DLD1 (cell line): ENCODE measurements around the gene SYNGAP1.
"Not testable (repeated sequence)": the region's sequence is repeated elsewhere in the genome, so short reads cannot be mapped to it uniquely, and the experiment has no call there.

Experiments used
- in situ Hi-C: cut with HindIII; loops from 2 replicates; pipeline ENCODE4 v1.10.0; 2017; ENCODE audit warnings: low sequenced_read_pairs

The SYNGAP1 gene

DNA sequence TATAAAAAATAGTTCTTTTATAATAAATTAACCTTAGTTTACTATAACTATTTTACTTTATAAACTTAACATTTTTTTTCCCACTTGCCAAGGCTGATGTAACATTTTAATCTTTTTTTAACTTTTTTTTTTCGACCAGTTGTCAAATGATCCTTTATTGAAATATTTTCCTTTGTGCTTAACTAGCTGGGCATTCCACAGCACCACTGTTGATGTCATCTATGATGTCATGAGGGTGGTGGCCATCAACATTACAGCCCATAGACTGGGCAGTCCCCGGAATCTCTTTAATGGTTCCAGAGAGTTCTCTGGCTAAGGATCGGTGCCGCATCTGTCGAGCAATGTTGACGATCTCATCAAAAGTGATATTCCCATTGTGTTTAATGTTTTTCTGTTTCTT is 20.0 kb upstream of the SYNGAP1 start:
- in situ Hi-C loops: not testable (repeated sequence)

- in situ Hi-C loops: no loop called here
Observed at GRCh38 chr6:33404884-33405283, 15.0 kb upstream of the SYNGAP1 start.

- in situ Hi-C loops: no loop called here
Observed at GRCh38 chr6:33405386-33405940, 14.4 kb upstream of the SYNGAP1 start.

DNA sequence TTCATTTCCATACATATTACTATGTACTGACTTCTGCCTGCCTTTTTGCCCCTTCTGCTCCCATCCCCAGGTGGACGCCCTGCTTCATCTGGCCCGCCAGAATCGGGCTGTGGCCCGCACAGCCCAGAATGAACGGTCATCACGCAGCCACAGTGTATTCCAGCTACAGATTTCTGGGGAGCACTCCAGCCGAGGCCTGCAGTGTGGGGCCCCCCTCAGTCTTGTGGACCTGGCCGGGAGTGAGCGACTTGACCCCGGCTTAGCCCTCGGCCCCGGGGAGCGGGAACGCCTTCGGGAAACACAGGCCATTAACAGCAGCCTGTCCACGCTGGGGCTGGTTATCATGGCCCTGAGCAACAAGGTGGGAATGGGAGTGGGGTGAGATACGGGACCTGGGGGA is 13.7 kb upstream of the SYNGAP1 start:
- in situ Hi-C loops: no loop called here

DNA sequence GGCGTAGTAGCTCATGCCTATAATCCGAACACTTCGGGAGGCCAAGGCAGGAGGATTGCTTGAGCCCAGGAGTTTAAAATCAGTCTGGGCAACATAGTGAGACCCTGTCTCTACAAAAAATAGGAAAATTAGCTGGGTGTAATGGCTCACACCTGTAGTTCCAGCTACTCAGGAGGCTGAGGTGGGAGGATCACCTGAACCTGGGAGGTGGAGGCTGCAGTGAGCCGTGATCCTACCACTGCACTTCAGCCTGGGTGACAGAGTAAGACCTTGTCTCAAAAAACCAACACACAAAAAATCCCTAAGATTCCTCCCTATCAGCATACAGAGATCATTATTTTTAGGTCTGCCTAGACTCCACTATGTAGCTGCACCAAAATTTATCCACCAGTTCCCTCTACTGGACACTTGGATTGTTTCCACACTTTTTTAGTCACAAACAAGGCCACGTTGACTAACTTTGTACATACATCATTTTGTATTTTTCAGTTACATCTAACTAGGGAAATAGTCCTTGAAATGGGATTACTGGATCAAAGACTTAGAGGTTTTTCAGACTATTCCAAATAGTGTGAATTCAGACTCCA is 12.6 kb upstream of the SYNGAP1 start:
- in situ Hi-C loops: no loop called here

GRCh38 chr6:33410050-33410710 is 9.7 kb upstream of the SYNGAP1 start:
- in situ Hi-C loops: no loop called here

DNA sequence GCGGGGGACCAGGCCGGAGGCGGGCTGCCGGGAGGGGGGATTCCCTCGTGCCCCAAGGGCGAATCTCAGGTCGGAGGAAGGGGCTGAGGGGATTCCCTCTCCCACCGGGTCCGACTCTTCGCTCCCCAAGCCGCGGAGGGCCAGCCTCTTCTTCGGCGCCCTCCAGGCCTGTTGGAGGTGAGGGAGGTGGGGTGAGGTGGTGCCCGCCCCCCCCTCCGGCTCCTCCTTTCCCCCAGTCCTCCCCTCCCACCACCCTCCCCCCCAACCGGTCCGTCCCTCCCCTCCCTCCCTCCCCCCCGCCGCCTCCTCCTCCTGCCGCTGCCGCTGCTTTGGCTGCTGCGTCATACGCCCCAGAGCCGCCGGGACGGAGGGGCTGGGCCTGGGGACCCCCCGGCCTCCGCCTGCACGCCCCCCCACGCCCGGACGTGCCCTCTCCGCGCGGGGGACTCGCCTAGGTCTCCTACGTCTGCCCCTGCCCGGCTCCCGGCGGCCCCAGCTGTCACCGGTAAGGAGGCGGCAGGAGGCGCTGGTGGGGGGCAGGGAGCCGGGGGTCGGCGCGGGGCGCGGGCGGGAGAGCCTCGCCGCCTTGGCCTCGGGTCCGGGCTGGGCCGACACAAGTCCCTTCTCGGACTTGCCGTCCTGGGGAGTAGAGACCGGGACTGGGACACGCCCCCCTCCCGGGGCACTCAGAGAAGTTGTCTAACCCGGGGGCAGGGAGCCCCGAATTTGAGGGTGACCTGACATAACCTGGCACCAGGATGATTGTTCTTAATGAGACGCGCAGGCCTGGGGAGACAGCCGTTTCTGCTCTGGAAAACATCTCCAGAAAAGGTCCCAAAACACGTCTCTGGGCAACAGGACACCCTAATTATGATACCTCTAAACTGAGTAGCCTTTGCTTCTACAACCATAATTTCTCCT is 8.9 kb upstream of the SYNGAP1 start, which contains the start of gene PHF1:
TSS of gene PHF1 (plus strand) at position 304 of the 921 bp plus-strand sequence. CDS start 1,250 bp downstream, outside the sequence.
- in situ Hi-C loops: no loop called here

DNA sequence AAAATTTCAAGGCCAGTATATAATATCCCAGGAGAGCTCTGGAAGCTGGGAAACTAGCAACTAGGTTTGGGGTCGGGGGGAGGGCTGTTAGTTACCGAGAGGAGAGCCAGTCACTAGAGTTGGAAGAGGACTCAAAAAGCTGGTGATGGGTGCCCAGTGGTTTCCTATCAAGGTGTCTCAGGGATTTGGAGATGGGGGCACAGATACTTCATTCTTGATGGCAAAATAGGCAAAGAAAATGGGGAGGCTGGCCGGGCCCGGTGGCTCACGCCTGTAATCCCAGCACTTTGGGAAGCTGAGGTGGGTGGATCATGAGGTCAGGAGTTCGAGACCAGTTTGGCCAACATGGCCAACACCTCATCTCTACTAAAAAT is 8.2 kb upstream of the SYNGAP1 start:
- in situ Hi-C loops: no loop called here

DNA sequence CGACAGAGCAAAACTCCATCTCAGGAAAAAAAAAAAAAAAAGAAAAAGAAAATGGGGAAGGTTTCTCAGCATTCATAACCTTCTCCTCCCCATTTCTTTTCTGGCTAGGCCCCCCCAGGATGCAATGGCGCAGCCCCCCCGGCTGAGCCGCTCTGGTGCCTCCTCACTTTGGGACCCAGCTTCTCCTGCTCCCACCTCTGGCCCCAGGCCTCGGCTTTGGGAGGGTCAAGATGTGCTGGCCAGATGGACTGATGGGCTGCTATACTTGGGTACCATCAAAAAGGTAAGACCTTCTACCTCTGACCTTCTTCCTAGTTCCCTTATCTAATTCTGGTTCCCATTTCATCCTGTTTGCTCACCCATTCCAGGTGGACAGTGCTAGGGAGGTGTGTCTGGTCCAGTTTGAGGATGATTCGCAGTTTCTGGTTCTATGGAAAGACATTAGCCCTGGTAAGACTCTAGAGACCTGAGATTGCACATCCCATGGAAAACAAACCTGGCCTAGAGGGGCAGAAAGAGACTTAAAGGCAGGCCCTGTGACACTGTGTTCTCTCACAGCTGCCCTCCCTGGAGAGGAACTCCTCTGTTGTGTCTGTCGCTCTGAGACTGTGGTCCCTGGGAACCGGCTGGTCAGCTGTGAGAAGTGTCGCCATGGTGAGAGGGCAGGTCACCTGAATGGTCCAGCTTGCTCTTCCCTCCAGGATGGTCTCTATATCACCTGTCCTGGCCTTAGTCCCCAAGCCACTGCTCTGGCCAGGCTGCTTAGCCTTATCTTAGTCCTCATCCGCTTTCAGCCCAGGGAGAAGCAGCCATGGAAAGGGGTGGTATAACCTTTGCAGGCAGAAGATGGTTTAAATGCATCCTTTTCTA is 7.5 kb upstream of the SYNGAP1 start:
- in situ Hi-C loops: no loop called here

DNA sequence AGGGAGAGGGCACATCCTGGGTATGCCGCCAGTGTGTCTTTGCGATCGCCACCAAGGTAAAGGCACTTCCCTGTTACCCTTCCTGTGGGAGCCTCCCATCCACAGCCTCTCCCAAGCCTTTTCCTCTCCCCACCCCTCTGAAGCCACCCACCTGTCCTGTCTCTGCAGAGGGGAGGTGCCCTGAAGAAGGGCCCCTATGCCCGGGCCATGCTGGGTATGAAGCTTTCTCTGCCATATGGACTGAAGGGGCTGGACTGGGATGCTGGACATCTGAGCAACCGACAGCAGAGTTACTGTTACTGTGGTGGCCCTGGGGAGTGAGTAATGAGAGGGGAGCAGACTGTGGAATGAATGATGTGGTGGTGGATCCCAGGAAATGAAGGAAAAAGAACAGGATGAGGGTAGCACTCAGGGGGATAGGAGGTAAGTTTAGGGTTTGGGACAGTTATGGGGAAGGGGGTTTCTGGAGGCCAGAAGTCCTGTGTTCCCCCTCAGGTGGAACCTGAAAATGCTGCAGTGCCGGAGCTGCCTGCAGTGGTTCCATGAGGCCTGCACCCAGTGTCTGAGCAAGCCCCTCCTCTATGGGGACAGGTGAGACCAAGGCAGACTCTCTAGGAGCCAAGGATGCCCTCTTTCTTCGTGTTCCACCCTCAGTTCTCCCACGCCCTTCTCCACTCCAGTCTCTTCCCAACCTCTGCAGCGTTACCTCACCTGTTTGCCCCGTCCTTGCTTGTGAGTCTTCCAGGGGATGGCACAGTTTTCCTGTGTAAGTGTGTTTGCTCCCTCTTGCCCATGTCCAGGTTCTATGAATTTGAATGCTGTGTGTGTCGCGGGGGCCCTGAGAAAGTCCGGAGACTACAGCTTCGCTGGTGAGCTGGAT is 6.4 kb upstream of the SYNGAP1 start:
- in situ Hi-C loops: no loop called here

DNA sequence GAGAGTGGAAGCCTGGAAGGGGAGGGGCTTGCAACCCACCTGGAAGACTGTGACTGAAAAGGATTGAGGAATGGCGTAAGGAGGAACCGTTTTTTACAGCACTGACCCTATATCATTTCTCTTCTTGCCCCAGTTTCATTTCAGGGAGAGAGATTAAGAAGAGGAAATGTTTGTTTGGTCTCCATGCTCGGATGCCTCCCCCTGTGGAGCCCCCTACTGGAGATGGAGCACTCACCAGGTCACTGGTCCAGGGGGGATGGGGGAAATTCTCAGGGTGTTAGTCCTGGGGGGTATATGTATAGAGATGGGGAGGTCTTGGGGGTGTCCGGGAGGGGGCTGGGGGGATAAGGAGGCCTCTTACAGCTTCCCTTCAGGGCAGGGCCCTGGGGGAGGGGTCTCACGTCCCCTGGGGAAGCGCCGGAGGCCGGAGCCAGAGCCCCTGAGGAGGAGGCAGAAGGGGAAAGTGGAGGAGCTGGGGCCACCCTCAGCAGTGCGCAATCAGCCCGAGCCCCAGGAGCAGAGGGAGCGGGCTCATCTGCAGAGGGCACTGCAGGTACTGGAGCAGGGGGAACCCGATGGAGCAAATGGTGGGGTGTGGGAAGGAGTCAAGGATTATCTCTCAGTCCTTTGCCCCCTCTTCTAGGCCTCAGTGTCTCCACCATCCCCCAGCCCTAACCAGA is 5.1 kb upstream of the SYNGAP1 start:
- in situ Hi-C loops: no loop called here

DNA sequence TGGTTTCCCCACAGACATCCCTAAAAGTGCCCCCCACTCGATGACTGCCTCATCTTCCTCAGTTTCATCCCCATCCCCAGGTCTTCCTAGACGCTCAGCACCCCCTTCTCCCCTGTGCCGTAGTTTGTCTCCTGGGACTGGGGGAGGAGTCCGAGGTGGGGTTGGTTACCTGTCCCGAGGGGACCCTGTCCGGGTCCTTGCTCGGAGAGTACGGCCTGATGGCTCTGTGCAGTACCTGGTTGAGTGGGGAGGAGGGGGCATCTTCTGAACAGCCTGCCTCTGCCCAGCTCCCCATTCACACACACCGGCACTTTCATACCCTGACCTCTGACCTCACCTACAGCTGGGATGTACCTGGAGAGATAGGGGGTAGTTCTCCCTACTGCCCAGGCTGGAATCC is 4.0 kb upstream of the SYNGAP1 start:
- in situ Hi-C loops: no loop called here

DNA sequence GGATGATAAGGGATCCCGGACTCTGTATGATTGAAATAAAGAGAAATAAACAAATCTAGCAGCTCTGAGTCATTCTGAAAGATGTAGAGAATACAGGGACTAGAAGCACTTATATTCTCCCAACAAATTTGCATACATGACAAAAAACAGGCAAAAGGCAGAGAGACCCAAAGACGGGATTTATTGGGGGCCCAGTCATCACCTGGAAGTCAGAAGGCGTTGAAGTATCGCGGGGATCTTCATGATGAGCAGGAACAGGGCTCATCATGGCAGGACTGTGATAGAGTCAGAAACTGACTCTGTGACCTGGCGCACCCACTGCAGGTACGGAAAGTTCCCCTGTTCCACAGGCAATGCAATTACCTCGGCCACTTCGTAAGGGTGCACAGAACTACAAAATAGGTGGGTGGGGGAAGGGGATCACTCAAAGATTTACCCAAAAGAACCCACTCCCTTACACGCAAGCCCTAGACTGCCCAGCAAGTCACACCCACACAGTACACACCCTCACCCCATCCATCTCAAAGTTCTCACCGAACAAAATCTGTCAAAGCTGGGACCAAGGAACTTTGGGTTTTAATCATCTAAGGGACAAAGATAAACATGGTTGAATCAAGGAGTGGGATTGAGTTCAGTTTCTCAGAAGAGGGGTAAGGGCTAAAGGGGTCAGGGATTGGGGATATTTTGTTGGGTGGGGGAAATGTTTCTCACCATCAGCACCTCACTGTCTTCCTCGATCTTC is 3.3 kb upstream of the SYNGAP1 start:
- in situ Hi-C loops: no loop called here

- in situ Hi-C loops: no loop called here
Observed at GRCh38 chr6:33417128-33417902, 2.5 kb upstream of the SYNGAP1 start.

DNA sequence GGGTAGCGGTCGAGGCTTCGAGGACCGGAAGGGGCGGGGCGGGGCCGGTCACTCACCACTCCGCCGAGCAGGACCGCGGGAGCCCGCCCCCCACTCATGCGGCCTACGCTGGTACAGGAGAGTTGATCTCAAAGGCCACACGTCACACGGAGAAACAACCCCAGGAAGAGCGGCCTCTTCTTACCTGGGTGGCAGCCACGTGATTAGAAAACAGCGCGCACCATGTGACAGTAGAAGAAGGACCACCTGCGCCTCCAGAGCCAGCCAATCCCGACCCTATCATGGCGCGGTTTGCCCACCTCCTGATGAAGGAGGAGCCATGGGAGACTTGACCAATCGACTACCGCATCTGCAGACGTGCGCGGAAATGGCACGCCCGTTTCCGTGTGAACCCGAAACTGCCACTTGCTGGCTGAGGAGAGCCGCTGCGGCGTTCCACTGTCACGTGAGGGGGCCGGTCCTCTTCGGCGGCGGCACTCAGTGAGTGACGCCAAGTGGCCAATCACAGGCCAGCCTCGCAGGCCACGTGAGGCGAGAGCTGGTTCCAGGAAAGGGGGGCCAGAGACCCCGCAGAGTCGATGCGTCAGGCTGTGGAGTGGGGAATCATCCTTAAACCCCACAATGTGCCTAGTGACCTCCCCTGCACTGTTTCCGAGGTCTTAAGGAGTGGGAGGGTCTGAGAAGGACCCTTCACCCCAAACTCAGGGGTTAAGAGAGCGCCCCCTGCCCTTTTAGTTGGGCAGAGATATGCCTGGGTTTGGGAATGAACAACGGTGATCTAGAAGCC is 1.8 kb upstream of the SYNGAP1 start, which contains the start of gene CUTA:
TSS of gene CUTA (minus strand) at position 205 of the 787 bp plus-strand sequence. CDS start at position 98, 107 bp downstream.
- in situ Hi-C loops: no loop called here

- in situ Hi-C loops: no loop called here
Observed at GRCh38 chr6:33418690-33419291, 1.1 kb upstream of the SYNGAP1 start.
